DLD1 (cell line): Measurements from ENCODE around the gene BEX2.

Experiments used
- in situ Hi-C: cut with HindIII; loops from 2 replicates; pipeline ENCODE4 v1.10.0; 2017; ENCODE audit warnings: low sequenced_read_pairs

BEX2 gene

GRCh38 chrX:103274284-103274683 lies 36.5 kb downstream of the BEX2 start:
- in situ Hi-C loops, result no loop called here
